WTC11 (cell line): ENCODE results near the gene OR52K2. TPM values are rescaled to one million over a fixed set of nuclear protein-coding genes. Genes with fewer than 3 reads are reported as not detected.

Source experiments
- ATAC-seq: fragments of 200-7000 bp; cut with Tn5 transposase; 2 replicates; pipeline ENCODE4 v1.10.0; 2021; ENCODE audit warnings: mild to moderate bottlenecking, moderate library complexity
- CTCF ChIA-PET: fragments of 300-600 bp; sonication (Branson Sonifier 250); formaldehyde crosslinking; loops from one replicate; lab custom pipeline; 2021; ENCODE audit warnings: antibody characterized with exemption; lab: Charles Lee
- POLR2A ChIA-PET: fragments of 350-600 bp; sonication (Branson Sonifier 250); formaldehyde crosslinking; loops from one replicate; lab custom pipeline; 2021; ENCODE audit warnings: antibody characterized with exemption; lab: Charles Lee
- DNase-seq: peaks from one replicate; pipeline ENCODE4 v3.0.0; 2021; ENCODE audit warnings: low spot score
- H3K27ac Mint-ChIP-seq: 2 replicates; pipeline ENCODE4 v1.8.0; 2021; ENCODE audit warnings: mixed read lengths
- H3K27me3 Mint-ChIP-seq: 2 replicates; pipeline ENCODE4 v1.8.0; 2021; ENCODE audit warnings: low read depth, mild to moderate bottlenecking, moderate library complexity, mixed read lengths
- H3K36me3 Mint-ChIP-seq: 2 replicates; pipeline ENCODE4 v1.8.0; 2021; ENCODE audit warnings: mixed read lengths
- H3K4me1 Mint-ChIP-seq: 2 replicates; pipeline ENCODE4 v1.8.0; 2022; ENCODE audit warnings: mixed read lengths
- H3K4me3 Mint-ChIP-seq: 2 replicates; pipeline ENCODE4 v1.8.0; 2021; ENCODE audit warnings: mild to moderate bottlenecking, moderate library complexity, mixed read lengths
- H3K9me3 Mint-ChIP-seq: 2 replicates; pipeline ENCODE4 v1.8.0; 2021; ENCODE audit warnings: mixed read lengths
- CREB1 ChIP-seq: sonication (generic); formaldehyde crosslinking; IDR thresholded peaks from 2 replicates; pipeline ENCODE4 v1.8.0; 2023; ENCODE audit warnings: mild to moderate bottlenecking, missing genetic modification reagents
- ESRRA ChIP-seq: sonication (generic); formaldehyde crosslinking; IDR thresholded peaks from 2 replicates; pipeline ENCODE4 v1.8.1; 2022; ENCODE audit warnings: mild to moderate bottlenecking, missing genetic modification reagents, borderline replicate concordance
- FOXJ3 ChIP-seq: sonication (generic); formaldehyde crosslinking; IDR thresholded peaks from 2 replicates; pipeline ENCODE4 v1.9.0; 2021; ENCODE audit warnings: missing genetic modification reagents, mild to moderate bottlenecking, borderline replicate concordance
- FOXP1 ChIP-seq: sonication (generic); formaldehyde crosslinking; IDR thresholded peaks from 2 replicates; pipeline ENCODE4 v1.8.0; 2022; ENCODE audit warnings: missing genetic modification reagents, mild to moderate bottlenecking, moderate library complexity, borderline replicate concordance
- JAZF1 ChIP-seq: fragments of 250-450 bp; sonication (Bioruptor Pico); IDR thresholded peaks from 2 replicates; pipeline ENCODE4 v1.9.0; 2021; ENCODE audit warnings: moderate library complexity, mild to moderate bottlenecking, inconsistent platforms
- KAT7 ChIP-seq: sonication (generic); formaldehyde crosslinking; IDR thresholded peaks from 2 replicates; pipeline ENCODE4 v1.8.1; 2023; ENCODE audit warnings: missing genetic modification reagents, mild to moderate bottlenecking, borderline replicate concordance
- MYBL2 ChIP-seq: sonication (generic); formaldehyde crosslinking; IDR thresholded peaks from 2 replicates; pipeline ENCODE4 v1.8.1; 2023; ENCODE audit warnings: mild to moderate bottlenecking, moderate library complexity, missing genetic modification reagents
- NFE2L1 ChIP-seq: sonication (generic); formaldehyde crosslinking; IDR thresholded peaks from 2 replicates; pipeline ENCODE4 v1.8.1; 2023; ENCODE audit warnings: missing genetic modification reagents
- RELA ChIP-seq: sonication (generic); formaldehyde crosslinking; IDR thresholded peaks from 2 replicates; pipeline ENCODE4 v1.8.1; 2022; ENCODE audit warnings: missing genetic modification reagents, mild to moderate bottlenecking, borderline replicate concordance
- RORB ChIP-seq: fragments of 250-450 bp; sonication (Bioruptor Pico); IDR thresholded peaks from 2 replicates; pipeline ENCODE4 v1.9.0; 2021; ENCODE audit warnings: mild to moderate bottlenecking
- SMAD4 ChIP-seq: sonication (generic); formaldehyde crosslinking; IDR thresholded peaks from 2 replicates; pipeline ENCODE4 v1.8.0; 2022; ENCODE audit warnings: mild to moderate bottlenecking, missing genetic modification reagents
- SP1 ChIP-seq: sonication (generic); formaldehyde crosslinking; conservative IDR thresholded peaks from 2 replicates; pipeline ENCODE4 v1.8.1; 2022; ENCODE audit warnings: missing genetic modification reagents
- ZNF232 ChIP-seq: sonication (generic); formaldehyde crosslinking; IDR thresholded peaks from 2 replicates; pipeline ENCODE4 v1.8.0; 2022; ENCODE audit warnings: mild to moderate bottlenecking, missing genetic modification reagents
- ZNF263 ChIP-seq: sonication (generic); formaldehyde crosslinking; IDR thresholded peaks from 2 replicates; pipeline ENCODE4 v1.8.1; 2022; ENCODE audit warnings: low read depth, mild to moderate bottlenecking, moderate library complexity, missing genetic modification reagents
- ZNF317 ChIP-seq: sonication (generic); formaldehyde crosslinking; IDR thresholded peaks from 2 replicates; pipeline ENCODE4 v1.8.1; 2023; ENCODE audit warnings: low read depth, mild to moderate bottlenecking, moderate library complexity, missing genetic modification reagents, borderline replicate concordance
- ZNF396 ChIP-seq: fragments of 250-450 bp; sonication (Bioruptor Pico); IDR thresholded peaks from 2 replicates; pipeline ENCODE4 v1.8.0; 2021; ENCODE audit warnings: mild to moderate bottlenecking, moderate library complexity, borderline replicate concordance
- ZNF416 ChIP-seq: fragments of 250-450 bp; sonication (Bioruptor Pico); IDR thresholded peaks from 2 replicates; pipeline ENCODE4 v1.9.0; 2021; ENCODE audit warnings: mild to moderate bottlenecking, inconsistent platforms
- ZNF512 ChIP-seq: sonication (generic); formaldehyde crosslinking; IDR thresholded peaks from 2 replicates; pipeline ENCODE4 v1.8.1; 2022; ENCODE audit warnings: missing genetic modification reagents, borderline replicate concordance
- total RNA-seq: library from RNA; stranded (reverse); gene quantifications from 3 replicates; pipeline ENCODE4 v1.2.3, GENCODE V29; 2021
- TF ChIP-seq, protein P1 (sequence below): sonication (generic); formaldehyde crosslinking; IDR thresholded peaks from 2 replicates; pipeline ENCODE4 v1.8.0; 2023; ENCODE audit warnings: mild to moderate bottlenecking, missing genetic modification reagents
- TF ChIP-seq, protein P2 (sequence below): sonication (generic); formaldehyde crosslinking; conservative IDR thresholded peaks from 2 replicates; pipeline ENCODE4 v1.8.1; 2022; ENCODE audit warnings: mild to moderate bottlenecking, missing genetic modification reagents
- TF ChIP-seq, protein P3 (sequence below): sonication (generic); formaldehyde crosslinking; IDR thresholded peaks from 2 replicates; pipeline ENCODE4 v1.8.0; 2023; ENCODE audit warnings: missing genetic modification reagents
- TF ChIP-seq, protein P4 (sequence below): fragments of 250-450 bp; sonication (Bioruptor Pico); IDR thresholded peaks from 2 replicates; pipeline ENCODE4 v1.8.0; 2021; ENCODE audit warnings: mild to moderate bottlenecking
- TF ChIP-seq, protein P5 (sequence below): sonication (generic); formaldehyde crosslinking; IDR thresholded peaks from 2 replicates; pipeline ENCODE4 v1.8.1; 2023; ENCODE audit warnings: mild to moderate bottlenecking, missing genetic modification reagents, moderate library complexity
- TF ChIP-seq, protein P6 (sequence below): fragments of 250-450 bp; sonication (Bioruptor Pico); IDR thresholded peaks from 2 replicates; pipeline ENCODE4 v1.9.0; 2021; ENCODE audit warnings: mild to moderate bottlenecking

Gene OR52K2
- total RNA-seq, 1 experiment from 2014 or later: not detected

DNA sequence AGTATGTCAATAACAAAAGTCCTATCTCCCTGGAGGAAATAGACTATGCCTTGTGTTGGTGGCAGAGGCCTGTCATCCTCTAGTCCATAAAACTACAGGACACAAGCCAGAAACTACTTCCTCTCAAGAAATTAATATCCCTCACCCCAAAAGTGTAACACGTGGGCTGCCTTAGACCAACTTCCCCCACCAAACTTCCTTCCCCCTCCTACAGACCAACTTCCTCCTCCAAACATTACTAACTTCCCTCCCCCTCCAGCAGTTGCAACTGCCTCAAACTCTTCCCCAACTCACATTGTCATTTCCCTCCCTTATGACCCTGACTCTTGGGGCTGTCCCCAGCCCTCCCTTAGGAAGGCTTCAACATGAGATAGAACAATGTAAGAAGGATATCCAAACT lies 6.3 kb downstream of the OR52K2 start:
- Mint-ChIP-seq H3K4me1 (peaks cover 7% of the 10 kb centered on the region; the same call in 1 of the 2 replicates), H3K27ac (no peak overlapping the region), H3K27me3 (peaks cover 9% of the 10 kb centered on the region), H3K36me3 (peaks cover 19% of the 10 kb centered on the region), H3K4me3 (no peak overlapping the region), H3K9me3 (peaks cover 39% of the 10 kb centered on the region)
- POLR2A ChIA-PET: no interaction called here
- no peak for TF ChIP-seq ZNF232
- TF ChIP-seq, protein P1, sequence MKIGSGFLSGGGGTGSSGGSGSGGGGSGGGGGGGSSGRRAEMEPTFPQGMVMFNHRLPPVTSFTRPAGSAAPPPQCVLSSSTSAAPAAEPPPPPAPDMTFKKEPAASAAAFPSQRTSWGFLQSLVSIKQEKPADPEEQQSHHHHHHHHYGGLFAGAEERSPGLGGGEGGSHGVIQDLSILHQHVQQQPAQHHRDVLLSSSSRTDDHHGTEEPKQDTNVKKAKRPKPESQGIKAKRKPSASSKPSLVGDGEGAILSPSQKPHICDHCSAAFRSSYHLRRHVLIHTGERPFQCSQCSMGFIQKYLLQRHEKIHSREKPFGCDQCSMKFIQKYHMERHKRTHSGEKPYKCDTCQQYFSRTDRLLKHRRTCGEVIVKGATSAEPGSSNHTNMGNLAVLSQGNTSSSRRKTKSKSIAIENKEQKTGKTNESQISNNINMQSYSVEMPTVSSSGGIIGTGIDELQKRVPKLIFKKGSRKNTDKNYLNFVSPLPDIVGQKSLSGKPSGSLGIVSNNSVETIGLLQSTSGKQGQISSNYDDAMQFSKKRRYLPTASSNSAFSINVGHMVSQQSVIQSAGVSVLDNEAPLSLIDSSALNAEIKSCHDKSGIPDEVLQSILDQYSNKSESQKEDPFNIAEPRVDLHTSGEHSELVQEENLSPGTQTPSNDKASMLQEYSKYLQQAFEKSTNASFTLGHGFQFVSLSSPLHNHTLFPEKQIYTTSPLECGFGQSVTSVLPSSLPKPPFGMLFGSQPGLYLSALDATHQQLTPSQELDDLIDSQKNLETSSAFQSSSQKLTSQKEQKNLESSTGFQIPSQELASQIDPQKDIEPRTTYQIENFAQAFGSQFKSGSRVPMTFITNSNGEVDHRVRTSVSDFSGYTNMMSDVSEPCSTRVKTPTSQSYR (CRISPR knock-in tag): no peak
- no peak for TF ChIP-seq ZNF416 (CRISPR knock-in tag)
- TF ChIP-seq NFE2L1 (CRISPR knock-in tag): no peak
- no peak for TF ChIP-seq RORB (CRISPR knock-in tag)
- TF ChIP-seq, protein P2, sequence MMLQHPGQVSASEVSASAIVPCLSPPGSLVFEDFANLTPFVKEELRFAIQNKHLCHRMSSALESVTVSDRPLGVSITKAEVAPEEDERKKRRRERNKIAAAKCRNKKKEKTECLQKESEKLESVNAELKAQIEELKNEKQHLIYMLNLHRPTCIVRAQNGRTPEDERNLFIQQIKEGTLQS (CRISPR knock-in tag): no peak
- no peak for TF ChIP-seq ZNF263 (CRISPR knock-in tag)
- no peak for TF ChIP-seq MYBL2
- TF ChIP-seq KAT7: no peak
- TF ChIP-seq FOXJ3 (CRISPR knock-in tag): no peak
- no peak for TF ChIP-seq RELA
- TF ChIP-seq CREB1 (CRISPR knock-in tag): no peak
- TF ChIP-seq, protein P3, sequence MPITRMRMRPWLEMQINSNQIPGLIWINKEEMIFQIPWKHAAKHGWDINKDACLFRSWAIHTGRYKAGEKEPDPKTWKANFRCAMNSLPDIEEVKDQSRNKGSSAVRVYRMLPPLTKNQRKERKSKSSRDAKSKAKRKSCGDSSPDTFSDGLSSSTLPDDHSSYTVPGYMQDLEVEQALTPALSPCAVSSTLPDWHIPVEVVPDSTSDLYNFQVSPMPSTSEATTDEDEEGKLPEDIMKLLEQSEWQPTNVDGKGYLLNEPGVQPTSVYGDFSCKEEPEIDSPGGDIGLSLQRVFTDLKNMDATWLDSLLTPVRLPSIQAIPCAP (CRISPR knock-in tag): no peak
- TF ChIP-seq SP1: no peak
- no peak for TF ChIP-seq FOXP1 (CRISPR knock-in tag)
- TF ChIP-seq SMAD4 (CRISPR knock-in tag): no peak
- TF ChIP-seq JAZF1 (CRISPR knock-in tag): no peak
- TF ChIP-seq, protein P4, sequence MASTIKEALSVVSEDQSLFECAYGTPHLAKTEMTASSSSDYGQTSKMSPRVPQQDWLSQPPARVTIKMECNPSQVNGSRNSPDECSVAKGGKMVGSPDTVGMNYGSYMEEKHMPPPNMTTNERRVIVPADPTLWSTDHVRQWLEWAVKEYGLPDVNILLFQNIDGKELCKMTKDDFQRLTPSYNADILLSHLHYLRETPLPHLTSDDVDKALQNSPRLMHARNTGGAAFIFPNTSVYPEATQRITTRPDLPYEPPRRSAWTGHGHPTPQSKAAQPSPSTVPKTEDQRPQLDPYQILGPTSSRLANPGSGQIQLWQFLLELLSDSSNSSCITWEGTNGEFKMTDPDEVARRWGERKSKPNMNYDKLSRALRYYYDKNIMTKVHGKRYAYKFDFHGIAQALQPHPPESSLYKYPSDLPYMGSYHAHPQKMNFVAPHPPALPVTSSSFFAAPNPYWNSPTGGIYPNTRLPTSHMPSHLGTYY: no peak
- CTCF ChIA-PET: no interaction called here
- ATAC-seq (no peak), DNase-seq (no peak)

GRCh38 chr11:4459500-4459899 lies 10.4 kb downstream of the OR52K2 start:
- Mint-ChIP-seq H3K9me3 (peaks cover 46% of the 10 kb centered on the region), H3K27ac (no peak overlapping the region), H3K27me3 (peaks cover 9% of the 10 kb centered on the region), H3K36me3 (peaks cover 35% of the 10 kb centered on the region), H3K4me3 (no peak overlapping the region), H3K4me1 (peaks cover 14% of the 10 kb centered on the region)
- TF ChIP-seq ZNF317 (no peak), ESRRA (CRISPR knock-in tag) (no peak), ZNF396 (CRISPR knock-in tag) (no peak), ZNF512 (CRISPR knock-in tag) (no peak)
- TF ChIP-seq, protein P5, sequence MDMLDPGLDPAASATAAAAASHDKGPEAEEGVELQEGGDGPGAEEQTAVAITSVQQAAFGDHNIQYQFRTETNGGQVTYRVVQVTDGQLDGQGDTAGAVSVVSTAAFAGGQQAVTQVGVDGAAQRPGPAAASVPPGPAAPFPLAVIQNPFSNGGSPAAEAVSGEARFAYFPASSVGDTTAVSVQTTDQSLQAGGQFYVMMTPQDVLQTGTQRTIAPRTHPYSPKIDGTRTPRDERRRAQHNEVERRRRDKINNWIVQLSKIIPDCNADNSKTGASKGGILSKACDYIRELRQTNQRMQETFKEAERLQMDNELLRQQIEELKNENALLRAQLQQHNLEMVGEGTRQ: no peak
- TF ChIP-seq, protein P6, sequence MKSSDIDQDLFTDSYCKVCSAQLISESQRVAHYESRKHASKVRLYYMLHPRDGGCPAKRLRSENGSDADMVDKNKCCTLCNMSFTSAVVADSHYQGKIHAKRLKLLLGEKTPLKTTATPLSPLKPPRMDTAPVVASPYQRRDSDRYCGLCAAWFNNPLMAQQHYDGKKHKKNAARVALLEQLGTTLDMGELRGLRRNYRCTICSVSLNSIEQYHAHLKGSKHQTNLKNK (CRISPR knock-in tag): no peak
- CTCF ChIA-PET: no interaction called here
- ATAC-seq (peak; percentile 21; the same call in 1 of the 2 replicates), DNase-seq (no peak)
- POLR2A ChIA-PET: no interaction called here
